Muscle of arm (tissue), 12 donors: ENCODE results near the gene ANG. TPM values are rescaled to one million over a fixed set of nuclear protein-coding genes. Genes with fewer than 3 reads are reported as not detected.

ENCODE experiments used
- DNase-seq: peaks from one replicate; pipeline ENCODE4 v3.0.0-alpha.2; 2013
- polyA plus RNA-seq, 12 donors: library from polyadenylated mRNA; unstranded; fragments of 120-200 nt; gene quantifications; one replicate each; pipeline ENCODE4 v1.2.1, GENCODE V29; 2013; ENCODE audit not compliant: insufficient read length in 12 of 12

The ANG gene
- polyA plus RNA-seq, 12 donors, result 2.2 to 22.8 (median 2.9) TPM; not detected in 1

DNA sequence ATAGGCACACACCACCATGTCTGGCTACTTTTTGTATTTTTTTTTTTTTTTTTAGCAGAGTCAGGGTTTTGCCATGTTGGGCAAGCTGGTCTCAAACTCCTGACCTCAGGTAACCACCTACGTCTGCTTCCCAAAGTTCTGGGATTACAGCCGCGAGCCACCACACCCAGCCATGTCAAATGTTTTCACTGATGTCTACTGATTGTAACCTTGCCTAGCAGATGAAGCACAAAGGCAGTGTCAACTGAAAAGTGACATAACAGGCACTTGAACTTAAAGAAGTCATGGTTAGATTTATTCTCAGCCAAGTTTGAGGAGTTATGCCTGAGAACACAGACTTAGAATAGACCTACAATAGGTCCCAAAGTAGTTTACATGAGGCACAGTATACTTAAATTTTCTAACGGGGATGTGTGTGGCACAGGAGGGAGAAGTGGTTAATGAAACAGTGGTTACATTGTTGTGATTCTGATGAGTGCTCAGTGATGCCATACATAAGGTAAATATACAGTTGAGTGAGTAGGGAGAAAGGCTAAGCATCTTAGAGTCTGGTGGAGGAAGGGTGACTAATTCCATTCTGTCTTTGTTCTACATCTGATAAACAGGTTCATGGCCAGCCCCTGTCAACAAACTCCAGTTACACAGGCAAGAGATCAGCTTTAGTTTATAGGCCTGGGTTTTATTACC, 16.8 kb upstream of the ANG start:
- DNase-seq, result no peak

DNA sequence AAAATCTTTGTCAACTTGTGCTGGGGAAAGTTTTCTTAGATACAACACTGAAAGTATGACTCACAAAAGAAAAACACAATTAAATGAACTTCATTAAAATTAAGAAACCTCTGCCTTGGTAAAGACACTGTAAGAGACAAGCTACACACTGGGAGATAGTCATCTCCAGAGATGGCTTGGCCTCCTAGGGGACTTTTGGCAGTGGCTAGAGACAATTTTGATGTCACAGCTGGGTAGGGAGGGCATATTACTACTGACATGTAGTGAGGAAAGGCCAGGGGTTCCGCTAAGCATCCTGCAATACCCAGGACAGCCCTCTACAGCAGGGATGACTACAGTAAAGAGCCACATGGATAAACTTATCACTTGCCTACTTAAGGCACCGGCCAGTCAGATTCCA, 12.9 kb upstream of the ANG start:
- no peak for DNase-seq

DNA sequence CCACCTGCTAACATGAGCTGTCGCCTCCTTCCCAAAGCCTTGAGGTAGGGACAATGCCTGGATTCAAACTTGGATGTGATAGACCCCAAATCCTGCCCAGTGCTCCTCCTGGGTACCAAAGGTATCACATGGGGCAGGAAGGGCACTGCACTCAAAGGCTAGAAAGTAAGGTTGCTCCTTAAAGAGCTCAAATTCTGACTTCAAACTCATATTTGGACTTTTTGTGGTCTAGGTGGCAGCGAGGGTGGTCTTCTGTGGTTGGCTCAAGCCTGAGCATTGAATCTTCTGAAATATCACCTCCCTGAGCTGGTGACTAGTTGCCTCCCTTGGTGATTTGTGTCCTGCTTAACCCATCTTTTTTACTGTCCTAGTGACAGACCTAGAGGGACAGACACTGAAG, 12.5 kb upstream of the ANG start:
- DNase-seq, result no peak

DNA sequence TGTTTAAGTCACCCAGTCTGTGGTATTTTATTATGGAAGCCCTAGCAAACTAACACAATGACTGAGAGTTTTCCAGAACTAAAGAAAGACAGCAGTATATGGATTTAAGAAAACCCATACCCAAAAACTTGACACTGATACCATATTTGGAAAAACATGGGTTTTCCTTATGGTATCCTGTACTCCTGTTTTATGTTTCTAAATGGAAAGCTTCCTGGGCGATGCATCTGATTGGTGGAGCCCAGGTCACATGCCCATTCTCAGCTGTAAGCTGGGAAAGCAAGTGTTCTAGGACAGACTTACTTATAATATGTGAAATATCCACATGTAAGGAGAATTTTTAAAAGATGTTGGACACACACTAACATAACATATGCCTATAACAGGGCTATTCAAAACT, 8.7 kb upstream of the ANG start:
- no peak for DNase-seq

DNA sequence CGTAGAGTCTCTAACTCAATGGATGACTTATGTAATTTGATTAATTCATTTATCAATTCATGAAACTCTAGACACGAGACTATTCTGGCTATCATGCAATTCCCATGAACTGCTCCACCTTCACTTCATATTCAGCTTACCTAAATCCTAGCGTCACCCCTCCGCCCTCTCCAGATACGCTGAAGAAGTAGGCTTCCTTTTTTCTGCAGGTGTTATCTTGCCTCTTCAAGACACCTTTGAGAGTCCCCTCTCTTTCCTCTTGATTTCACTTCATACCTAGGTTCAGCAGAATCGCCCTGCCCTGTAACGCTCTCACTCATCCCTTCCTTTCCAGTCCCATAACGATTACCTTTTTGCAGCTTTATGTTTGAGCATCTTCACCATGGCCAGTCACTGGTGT, 8.2 kb upstream of the ANG start:
- no peak for DNase-seq

DNA sequence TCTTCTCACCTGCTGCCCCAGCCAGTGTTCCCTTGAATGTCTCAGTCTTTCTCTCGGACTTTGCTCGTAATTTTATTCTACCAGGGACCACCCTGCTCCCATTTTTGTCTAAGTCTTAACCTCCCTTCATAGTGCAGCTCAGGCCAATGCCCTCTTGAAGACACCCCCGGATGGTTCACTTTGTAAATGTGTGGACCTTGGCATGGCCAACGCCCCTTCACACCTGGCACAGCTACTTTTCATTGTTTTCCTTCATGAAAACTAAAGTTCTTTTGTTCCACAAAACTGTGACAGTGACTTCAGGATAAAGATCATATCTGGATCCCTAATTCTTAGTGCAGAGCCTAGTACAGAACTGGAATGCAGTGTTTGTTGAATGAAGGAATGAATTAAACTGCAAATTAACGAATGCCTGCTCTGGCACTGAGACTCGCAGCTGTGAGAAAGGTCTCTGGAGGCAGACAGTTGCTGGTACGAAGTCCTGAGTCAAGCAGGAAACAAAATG, 7.7 kb upstream of the ANG start:
- no peak for DNase-seq

DNA sequence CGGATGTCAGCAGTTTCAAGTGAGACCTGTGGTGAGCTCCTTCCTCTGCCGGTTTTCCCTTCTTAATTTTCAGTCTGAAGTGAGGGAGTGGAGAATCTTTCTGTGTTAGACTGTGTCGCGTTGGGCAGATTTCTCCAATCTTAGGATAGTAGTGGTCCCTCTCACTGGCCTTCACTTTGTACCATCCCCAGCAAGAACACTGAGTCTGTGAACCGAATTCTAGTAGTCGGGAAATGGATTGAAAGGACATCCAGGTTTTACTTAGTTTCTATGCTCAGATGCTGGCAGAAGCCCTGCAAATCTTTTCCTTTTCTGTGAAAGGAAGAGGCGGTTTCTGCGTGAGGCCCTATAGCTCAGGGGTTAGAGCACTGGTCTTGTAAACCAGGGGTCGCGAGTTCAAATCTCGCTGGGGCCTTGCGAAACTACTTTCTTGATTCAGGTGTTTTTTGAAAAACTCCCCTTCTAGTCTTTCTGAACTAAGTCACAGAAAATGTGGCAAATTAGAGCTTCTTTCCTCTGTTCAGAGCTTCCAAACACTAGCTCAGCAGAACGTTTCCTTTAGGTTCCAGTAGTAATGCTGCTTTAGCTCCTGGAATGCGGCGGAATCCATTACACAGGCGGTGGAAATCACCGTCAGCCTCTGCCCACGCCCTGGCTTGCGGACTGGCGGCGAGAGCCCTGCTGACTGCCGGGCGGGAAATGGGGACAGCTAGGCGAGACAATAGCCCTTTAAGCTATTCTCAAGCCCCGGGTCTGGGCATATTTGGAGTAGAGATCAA, 7.0 kb upstream of the ANG start:
- peak; percentile 93 for DNase-seq

DNA sequence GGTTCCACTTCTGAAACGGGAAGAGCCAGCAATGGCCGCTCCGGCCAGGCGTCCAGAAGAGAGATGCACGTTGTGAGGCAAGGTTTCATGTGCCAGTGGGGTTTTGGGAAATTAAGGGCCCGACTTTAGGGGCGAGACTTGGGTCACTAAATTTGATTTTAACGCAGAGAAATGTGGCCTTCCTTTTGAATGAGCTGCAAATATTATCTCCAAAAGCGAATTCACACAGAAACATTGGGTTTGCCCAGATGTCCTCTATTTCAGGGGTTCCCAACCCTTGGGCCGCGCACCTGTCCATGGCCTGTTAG, 6.5 kb upstream of the ANG start:
- peak; percentile 72 for DNase-seq

DNA sequence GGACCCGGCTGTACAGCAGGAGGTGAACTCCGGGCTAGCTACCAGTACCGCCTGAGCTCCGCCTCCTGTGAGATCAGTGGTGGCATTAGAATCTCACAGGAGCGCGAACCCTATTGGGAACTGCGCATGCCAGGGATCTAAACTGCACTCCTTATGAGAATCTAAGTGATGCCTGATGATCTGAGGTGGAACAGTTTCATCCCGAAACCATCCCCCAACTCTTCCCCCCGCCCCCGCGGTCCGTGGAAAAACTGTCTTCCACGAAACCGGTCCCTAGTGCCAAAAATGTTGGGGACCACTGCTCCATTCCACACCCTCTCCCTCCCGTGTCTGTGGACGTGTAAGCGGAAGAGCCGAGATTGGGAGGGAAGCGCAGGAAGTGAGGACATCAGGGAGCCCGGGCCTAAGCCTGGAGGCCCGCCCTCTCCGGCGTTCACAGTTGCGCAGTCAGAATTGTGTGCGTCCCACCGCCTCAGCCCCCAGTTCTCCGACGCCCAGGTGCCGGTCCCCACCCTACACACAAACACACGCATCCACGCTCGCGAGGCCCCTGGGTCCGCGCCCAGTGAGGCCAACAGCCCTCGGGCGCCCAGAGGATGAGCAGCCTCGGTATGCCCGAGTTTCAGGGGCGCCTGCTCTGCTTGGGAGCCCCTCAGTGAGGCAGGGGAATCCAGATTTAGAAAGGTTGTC, 6.0 kb upstream of the ANG start:
- DNase-seq, result peak; percentile 97

DNA sequence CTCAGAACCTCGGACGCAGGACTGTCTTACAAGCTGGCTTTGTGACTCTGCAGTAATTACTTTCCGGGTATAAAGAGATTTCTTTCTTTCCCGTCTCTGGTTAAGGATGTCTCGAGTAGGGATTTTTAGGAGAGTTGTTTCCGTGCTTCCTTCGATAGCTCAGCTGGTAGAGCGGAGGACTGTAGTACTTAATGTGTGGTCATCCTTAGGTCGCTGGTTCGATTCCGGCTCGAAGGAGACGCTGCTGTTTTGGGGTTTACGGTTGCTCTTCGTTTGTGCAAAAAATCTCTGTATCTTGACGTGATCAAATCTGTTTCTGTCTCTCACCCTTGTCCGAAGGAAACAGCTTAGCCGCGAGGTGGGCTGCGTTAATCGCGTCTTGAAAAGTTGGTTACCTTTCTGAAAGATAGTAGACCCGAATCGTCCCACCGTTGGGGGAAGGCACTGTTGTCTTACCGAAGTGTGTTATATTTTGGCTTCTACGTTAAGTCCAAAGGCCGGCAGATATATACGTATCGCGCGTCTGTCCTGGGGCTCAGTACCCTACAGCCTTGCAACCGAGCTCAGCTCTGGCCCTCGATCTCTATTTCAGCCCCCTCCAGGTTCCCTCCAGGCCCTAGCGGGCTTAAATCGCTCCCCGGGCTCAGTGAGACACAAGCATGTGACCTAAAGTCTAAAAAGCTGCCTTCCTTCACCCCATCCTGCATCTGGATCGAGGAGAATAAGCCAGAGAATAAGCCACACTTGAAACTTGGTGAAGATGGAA, 5.3 kb upstream of the ANG start:
- peak; percentile 92 for DNase-seq

DNA sequence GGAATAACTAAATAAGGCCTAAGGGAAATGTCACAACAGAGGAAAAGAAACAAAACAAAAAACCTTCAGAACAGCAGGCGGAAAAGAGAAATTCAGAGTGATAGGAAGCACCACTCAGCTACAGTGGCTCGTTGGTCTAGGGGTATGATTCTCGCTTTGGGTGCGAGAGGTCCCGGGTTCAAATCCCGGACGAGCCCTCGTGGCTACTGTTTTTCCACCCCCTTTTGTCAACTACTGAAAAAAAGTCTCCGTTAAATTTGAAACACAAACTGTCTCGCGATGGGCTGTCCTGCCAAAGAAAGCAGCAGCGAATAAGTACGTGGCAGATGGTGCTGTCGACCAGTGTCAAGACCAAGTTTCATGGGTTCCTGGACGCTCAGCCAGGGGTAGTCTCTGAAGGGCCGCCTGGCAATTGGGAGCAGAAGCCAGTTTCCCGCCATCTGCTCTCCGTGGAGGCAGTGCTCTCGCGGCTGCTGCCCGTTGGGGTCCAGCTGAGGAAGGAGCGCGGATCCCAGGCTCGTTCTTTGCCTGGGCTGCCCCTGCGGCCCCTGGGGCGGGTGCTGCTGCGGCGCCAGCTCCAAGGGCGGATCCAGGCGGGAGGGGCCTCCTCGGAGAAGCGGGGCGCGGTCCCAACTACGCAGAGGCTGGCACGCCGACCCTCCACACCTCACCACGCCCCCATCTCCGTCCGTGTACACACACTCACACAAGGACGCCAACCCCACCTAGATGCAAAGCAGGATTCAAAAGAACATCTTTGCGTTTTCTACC, 4.5 kb upstream of the ANG start, which contains the start of gene RNASE4:
Gene RNASE4, plus strand, starts transcription at position 670 of the 771 bp plus-strand sequence. CDS start 14,812 bp downstream, outside the sequence.
- DNase-seq, result peak; percentile 89

DNA sequence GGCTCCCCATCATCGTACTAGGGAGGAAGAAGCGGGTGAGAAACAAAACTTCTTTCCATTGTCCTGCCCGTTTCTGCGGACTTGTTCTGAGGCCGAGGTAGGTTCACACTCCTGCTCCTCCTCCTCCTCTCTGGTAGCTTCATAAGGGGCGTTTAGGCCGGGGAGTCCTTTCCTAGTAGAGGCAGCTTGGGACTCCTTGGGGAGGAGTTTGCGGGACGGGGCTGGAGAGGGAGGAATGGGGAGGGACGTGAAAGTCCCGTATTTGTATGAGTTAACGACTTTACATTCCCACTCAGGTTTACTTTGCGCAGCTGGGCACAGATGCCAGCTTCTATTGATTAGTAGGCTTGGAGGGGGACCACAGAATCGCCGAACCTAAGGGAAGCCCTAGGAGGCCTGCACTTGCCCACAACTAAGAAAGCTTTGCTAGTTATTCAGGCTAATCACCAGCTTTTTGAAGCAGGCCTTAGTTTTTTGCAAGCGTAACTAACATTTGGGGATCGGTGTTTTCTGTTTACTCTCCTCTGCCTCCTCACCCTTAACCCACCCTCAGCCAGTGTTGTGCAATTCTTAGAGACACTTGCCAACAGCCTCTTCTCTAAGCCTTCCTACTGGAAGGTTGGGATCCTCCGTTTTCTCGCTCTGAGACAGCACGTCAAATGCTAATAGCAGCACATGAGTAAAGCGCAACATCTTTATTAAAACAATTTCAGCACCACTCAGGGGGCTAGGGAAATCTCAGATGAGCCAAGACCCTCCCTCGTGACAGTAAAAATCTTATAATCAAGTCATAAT, 3.7 kb upstream of the ANG start:
- no peak for DNase-seq

DNA sequence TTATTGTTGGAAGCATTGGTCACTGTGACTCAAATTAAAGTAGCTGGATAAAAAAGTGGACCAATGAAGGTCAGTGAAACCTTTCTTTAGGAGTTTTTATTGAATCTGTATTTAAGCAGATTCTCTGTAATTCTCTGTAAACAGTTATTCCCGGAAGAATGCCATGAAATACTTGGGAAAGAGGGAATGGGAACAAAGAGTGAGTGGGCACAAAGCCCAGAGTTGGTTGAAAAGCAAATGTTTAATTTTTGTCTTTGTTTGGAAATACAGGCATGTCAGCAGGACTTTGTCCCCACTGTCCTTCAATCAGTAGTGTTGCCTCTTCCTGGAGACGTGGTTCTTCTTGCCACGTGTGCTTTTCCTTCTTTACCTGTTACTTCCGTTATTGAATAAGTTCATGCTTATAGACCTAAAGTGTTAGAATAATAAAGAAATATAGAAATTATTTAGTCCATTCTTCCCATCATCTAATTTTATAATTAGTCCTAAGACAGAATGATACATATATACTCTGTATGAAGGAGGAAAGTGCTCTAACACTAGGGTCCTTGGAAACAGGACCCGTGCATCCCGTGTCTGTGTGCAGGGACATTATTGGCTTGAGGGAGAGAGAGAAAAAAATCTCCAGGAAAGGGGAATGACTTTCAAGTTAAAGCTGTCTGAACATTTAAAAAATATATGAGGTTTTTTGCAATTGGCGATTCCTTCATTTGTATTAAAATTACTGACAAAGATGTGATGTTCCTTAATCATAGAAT, 2.0 kb upstream of the ANG start:
- DNase-seq, result no peak

DNA sequence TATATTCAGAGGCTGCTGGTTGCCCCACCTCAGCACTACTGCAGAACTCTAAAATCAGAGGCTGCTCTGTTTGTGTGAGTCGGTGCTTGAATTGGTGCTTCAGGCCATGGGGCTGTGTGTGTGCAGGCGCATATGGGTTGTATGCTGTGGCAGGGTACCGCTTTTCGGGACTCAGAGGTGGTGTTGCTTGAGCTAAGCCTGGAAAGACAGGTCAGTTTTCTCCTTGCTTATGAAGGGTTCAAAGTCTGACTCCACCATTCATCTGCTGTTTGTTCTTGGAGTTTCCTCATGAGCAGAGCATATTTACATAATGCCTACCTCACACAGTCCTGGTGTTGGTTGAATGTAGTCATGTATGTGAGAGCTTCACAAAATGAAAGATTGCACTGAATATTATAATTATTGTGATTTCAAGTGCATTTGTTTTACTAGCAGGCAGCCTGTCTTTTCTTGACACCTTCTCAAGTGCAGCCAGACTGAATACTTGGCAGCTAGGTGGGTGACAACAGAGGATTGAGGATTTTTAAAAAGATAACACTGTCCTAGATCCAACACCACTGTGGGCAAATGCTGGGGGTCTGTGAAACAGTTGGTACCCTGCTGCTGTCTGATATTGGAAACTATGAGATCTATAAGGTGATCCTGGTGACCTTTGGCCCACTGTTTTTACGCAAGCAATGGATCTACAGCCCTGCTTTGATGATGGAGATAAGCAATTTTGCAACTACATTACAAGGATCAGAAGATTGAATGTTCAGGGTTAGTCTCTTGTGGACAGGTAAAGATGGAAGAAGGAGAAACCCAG, 1.0 kb upstream of the ANG start:
- DNase-seq, result no peak

DNA sequence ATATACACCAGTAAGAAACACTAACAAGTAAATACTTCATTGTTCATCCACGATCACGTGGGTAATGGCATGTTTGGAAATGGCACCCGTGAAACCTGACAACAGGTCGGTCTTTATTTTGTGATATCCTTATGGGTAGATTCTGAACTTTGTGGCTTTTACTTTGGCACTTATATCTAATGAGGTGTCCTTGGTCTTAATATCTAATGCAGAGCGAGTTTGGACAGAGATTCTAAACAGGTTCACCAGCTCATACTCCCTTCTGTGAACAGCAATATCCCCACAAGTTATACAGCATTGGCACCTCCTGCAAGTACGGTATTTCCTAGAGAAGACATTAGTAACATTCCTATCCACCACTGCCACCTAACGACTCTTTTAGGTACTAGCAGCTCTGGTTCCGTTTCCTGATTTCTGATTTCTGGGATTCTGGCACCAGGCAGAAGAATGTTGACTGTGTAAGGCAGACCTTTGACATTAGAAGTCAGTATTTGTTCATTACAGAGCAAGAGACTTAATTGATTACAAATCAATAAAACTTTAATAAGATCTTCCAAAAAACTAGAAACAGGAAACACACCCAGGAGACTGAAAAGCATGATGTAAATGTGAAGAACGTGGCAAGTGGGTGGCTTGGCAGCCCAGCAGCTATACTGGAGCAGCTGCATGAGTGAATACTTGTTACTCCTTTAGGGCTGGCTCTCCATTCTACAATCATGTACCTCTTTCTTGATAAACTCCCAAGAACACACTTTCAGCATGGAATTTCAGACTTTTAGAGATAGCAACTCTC, 2.5 kb downstream of the ANG start:
- peak; percentile 80 for DNase-seq

DNA sequence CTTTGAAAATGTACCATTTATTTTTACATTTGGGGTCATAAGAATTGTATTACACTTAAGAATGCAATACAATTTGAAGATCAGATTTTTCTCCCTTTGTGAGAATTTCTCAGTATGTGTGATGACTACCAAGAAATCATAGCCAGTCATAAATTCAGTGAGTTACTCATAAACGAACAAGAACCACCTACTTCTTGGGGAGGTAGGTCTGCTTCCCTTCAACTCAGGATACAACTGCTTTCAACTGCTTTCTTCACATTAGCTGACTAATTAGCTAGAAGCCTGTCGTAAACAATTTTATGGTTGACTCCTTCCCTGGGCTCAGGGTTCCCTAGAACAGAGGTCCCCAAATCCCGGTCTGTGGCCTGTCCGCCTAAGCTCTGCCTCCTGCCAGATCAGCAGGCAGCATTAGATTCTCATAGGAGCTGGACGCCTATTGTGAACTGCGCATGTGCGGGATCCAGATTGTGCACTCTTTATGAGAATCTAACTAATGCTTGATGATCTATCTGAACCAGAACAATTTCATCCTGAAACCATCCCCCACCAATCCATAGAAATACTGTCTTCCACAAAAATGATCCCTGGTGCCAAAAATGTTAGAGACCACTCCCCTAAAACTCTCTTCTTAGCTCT, 3.7 kb downstream of the ANG start:
- no peak for DNase-seq

DNA sequence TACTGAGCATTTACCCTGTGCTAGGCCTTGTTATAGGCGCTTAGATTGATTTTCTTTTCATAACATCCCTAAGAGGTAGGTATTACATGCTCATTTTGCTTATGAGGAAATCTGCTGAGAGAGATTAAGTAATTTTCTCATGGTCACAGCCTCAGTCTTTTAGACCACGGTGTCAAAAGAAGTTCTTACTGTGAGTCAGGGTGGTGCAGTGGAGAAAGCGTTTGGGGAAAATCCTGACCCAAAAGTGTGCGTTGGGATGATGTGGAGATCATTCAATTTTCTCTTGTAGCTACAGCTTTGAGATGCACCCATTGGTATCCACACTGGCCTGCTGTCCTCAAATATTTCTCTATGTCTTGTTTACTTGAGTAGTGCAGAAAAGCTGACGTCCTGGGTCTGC, 8.2 kb downstream of the ANG start:
- DNase-seq, result no peak
